HFFc6 (cell line): ENCODE measurements around the gene ANKRD39. TPM values are rescaled to one million over a fixed set of nuclear protein-coding genes. Genes with fewer than 3 reads are reported as not detected.

Source experiments
- DNase-seq: peaks from one replicate; pipeline ENCODE4 v3.0.0-alpha.2; 2018
- H3K27ac Mint-ChIP-seq: 2 replicates; pipeline ENCODE4 v1.8.0; 2020; ENCODE audit warnings: mild to moderate bottlenecking, mixed read lengths
- H3K27me3 Mint-ChIP-seq: 2 replicates; pipeline ENCODE4 v1.8.0; 2021; ENCODE audit warnings: mild to moderate bottlenecking, moderate library complexity, mixed read lengths; ENCODE audit not compliant: insufficient read depth
- H3K36me3 Mint-ChIP-seq: 2 replicates; pipeline ENCODE4 v1.8.0; 2021; ENCODE audit warnings: low read depth, mixed read lengths
- H3K4me1 Mint-ChIP-seq: 2 replicates; pipeline ENCODE4 v1.8.0; 2020; ENCODE audit warnings: low read depth, mixed read lengths
- H3K4me3 Mint-ChIP-seq: 2 replicates; pipeline ENCODE4 v1.8.0; 2020; ENCODE audit warnings: mild to moderate bottlenecking, moderate library complexity, mixed read lengths
- H3K9me3 Mint-ChIP-seq: 2 replicates; pipeline ENCODE4 v1.8.0; 2020; ENCODE audit warnings: mild to moderate bottlenecking, mixed read lengths
- CTCF ChIP-seq: fragments of 200-600 bp; sonication (generic); IDR thresholded peaks from 2 replicates; pipeline ENCODE4 v1.5.0; 2021; ENCODE audit warnings: antibody characterized with exemption, mild to moderate bottlenecking
- total RNA-seq, 6 experiments: library from RNA; stranded (reverse); fragmentation: NEBNext Ultra II Directional; extraction: Animal tissue kit (Norgen Biotek cat#: 25700); gene quantifications; 2 replicates in 1 of 6; 3 replicates in 5 of 6; pipeline ENCODE4 v1.2.3, GENCODE V29; 2021

ANKRD39 gene
- total RNA-seq, 6 experiments from 2014 or later, result 14.7 to 16.3 (median 15.3) TPM

GRCh38 chr2:96832408-96832753, 25.4 kb downstream of the ANKRD39 start:
- no peaks in the 10 kb centered on the region; the same call in 1 of the 2 replicates for H3K27me3 Mint-ChIP-seq
- peaks cover 16% of the 10 kb centered on the region for H3K4me1 Mint-ChIP-seq
- no peak for TF ChIP-seq CTCF
- H3K9me3 Mint-ChIP-seq, result no peaks in the 10 kb centered on the region
- no peak overlapping the region; the same call in 1 of the 2 replicates for H3K4me3 Mint-ChIP-seq
- DNase-seq, result no peak
- H3K27ac Mint-ChIP-seq, result peak overlapping the region; percentile 87
- H3K36me3 Mint-ChIP-seq, result peaks cover 12% of the 10 kb centered on the region; the same call in 1 of the 2 replicates

GRCh38 chr2:96831679-96832078, 26.1 kb downstream of the ANKRD39 start:
- Mint-ChIP-seq H3K9me3 (no peaks in the 10 kb centered on the region), H3K27me3 (no peaks in the 10 kb centered on the region; the same call in 1 of the 2 replicates), H3K4me1 (peaks cover 16% of the 10 kb centered on the region), H3K4me3 (no peak overlapping the region), H3K27ac (no peak overlapping the region), H3K36me3 (peaks cover 12% of the 10 kb centered on the region; the same call in 1 of the 2 replicates)
- TF ChIP-seq CTCF, result no peak
- DNase-seq, result no peak

- H3K27ac Mint-ChIP-seq, result no peak overlapping the region
Observed at GRCh38 chr2:96830044-96830562, 27.7 kb downstream of the ANKRD39 start.

GRCh38 chr2:96828874-96829273, 28.9 kb downstream of the ANKRD39 start:
- Mint-ChIP-seq H3K27me3 (no peaks in the 10 kb centered on the region; the same call in none of the 2 replicates), H3K36me3 (peaks cover 12% of the 10 kb centered on the region; the same call in 1 of the 2 replicates), H3K4me1 (peaks cover 22% of the 10 kb centered on the region), H3K4me3 (no peak overlapping the region), H3K9me3 (no peaks in the 10 kb centered on the region), H3K27ac (no peak overlapping the region)
- TF ChIP-seq CTCF, result no peak
- no peak for DNase-seq

More at GRCh38 chr2:96830044-96830562, 27.7 kb downstream of the ANKRD39 start:
- H3K27me3 Mint-ChIP-seq, result no peaks in the 10 kb centered on the region; the same call in 1 of the 2 replicates
- no peak for TF ChIP-seq CTCF
- H3K9me3 Mint-ChIP-seq, result no peaks in the 10 kb centered on the region
- no peak for DNase-seq
- peaks cover 12% of the 10 kb centered on the region; the same call in 1 of the 2 replicates for H3K36me3 Mint-ChIP-seq
- peaks cover 16% of the 10 kb centered on the region for H3K4me1 Mint-ChIP-seq
- H3K4me3 Mint-ChIP-seq, result no peak overlapping the region

GRCh38 chr2:96828436-96828835, 29.4 kb downstream of the ANKRD39 start:
- TF ChIP-seq CTCF, result no peak
- H3K4me3 Mint-ChIP-seq, result no peak overlapping the region
- H3K27me3 Mint-ChIP-seq, result no peaks in the 10 kb centered on the region; the same call in none of the 2 replicates
- no peak for DNase-seq
- no peak overlapping the region for H3K27ac Mint-ChIP-seq
- peaks cover 23% of the 10 kb centered on the region for H3K4me1 Mint-ChIP-seq
- H3K36me3 Mint-ChIP-seq, result peaks cover 12% of the 10 kb centered on the region; the same call in 1 of the 2 replicates
- no peaks in the 10 kb centered on the region for H3K9me3 Mint-ChIP-seq
